HG03460 (cell line): ENCODE measurements around the gene MPRIP.

Source experiments
- ATAC-seq: cut with Tn5 transposase; IDR thresholded peaks from one replicate; pipeline ENCODE4 v1.9.1; 2021; ENCODE audit not compliant: unreplicated experiment

The MPRIP gene

GRCh38 chr17:17106756-17107155, 64.5 kb downstream of the MPRIP start:
- no peak for ATAC-seq

GRCh38 chr17:17107281-17107680, 65.0 kb downstream of the MPRIP start:
- ATAC-seq: no peak

DNA sequence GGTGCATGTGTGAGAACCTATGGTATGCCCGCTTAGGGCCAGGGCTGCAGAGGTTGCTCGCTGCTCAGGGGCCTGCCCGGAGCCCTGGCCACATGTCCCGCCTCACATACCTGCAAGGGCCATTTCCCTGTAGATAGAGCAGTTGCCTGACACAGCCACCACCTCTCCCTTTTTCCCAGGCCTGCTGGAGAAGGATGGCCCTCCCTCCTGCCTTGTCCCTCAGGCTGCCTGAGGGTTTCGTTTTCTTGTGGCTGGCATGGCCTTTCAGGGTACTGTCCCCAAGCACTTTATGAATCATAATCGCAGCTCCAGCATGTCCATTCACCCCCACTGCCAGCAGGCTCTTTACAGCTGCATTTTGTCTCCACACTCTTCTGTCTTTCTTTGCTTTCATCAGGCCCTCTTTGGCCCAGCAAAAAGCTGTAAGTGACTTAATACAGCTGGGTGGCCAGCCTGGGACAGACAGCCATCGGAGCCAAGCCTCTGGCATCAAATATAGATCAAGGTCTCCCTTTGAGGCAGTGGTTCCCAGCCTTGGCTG, 65.7 kb downstream of the MPRIP start:
- no peak for ATAC-seq

GRCh38 chr17:17108451-17109049, 66.3 kb downstream of the MPRIP start:
- ATAC-seq: no peak

DNA sequence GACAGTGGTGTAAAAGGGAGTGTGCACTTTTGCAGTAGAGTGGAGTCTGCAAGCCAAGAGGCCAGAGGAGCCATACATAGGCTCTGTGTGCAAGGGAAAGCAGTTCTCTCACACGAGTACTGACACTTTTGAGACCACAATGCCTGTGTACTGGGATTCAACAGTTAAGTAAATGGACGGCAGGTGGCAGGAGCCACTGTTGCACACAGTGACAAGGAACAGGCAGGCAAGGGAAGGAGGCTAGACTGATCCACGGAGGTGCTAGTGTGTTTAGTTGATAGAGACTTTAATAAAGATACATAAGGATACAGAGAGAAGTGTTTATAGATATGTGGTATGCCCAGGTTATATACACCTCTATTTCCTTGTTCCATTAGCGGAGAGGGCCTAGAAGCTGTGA, 67.0 kb downstream of the MPRIP start:
- ATAC-seq: no peak

- no peak for ATAC-seq
These were observed 67.7 kb downstream of the MPRIP start for GRCh38 chr17:17109907-17110306.

- no peak for ATAC-seq
These were observed 68.3 kb downstream of the MPRIP start for GRCh38 chr17:17110520-17110919.

- ATAC-seq: no peak
These were observed 69.4 kb downstream of the MPRIP start for GRCh38 chr17:17111401-17112393.

DNA sequence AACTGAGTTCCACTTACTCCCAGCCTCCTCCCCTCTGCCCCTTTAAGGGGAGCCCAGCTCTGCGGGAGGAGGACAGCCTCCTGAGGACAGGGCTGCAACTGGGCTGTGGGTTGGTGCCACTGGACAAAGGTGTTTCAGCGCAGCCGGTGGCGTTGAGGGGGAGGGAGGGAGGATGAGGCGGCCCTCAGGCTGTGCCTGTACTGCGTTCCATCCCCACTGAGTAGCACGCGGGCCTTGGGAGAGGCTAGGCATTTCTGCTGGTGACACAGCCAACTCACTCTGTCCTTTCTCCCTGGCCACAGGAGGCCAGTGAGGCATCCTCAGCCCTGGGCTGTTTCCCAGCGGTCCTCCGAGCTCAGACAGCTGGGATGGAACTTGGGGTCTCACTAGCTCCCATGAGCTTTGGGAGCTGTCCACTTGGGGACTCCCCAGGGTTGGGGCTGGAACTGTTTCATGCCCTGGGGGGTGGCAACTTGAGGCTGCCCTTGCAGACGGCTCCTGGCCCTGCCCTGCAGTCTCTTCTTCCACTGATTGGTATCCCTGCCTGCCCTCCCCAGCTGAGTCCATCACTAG, 70.5 kb downstream of the MPRIP start:
- ATAC-seq: no peak

GRCh38 chr17:17114592-17115225, 72.5 kb downstream of the MPRIP start:
- ATAC-seq: no peak

- ATAC-seq: no peak
These were observed 73.4 kb downstream of the MPRIP start for GRCh38 chr17:17115620-17116019.

DNA sequence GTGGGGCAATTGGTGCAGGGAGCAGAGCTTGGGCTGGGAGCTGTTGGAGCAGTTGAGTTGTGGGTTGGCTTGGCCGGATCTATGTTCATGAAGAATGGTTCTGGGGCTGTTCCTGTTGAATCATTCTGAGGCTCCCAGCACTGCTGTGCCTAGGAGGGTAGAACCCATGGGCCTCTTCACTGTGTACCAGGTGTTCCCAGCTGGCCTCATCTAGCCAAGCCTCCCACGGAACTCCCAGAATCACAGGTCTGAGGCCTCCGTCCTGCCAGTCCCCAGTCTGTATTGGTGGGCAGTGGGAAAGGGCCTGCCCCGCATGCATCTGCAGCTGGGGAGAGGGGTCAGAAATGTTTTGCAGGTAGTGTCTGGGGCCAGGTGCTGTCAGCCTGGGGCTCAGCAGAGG, 74.1 kb downstream of the MPRIP start:
- ATAC-seq: no peak

DNA sequence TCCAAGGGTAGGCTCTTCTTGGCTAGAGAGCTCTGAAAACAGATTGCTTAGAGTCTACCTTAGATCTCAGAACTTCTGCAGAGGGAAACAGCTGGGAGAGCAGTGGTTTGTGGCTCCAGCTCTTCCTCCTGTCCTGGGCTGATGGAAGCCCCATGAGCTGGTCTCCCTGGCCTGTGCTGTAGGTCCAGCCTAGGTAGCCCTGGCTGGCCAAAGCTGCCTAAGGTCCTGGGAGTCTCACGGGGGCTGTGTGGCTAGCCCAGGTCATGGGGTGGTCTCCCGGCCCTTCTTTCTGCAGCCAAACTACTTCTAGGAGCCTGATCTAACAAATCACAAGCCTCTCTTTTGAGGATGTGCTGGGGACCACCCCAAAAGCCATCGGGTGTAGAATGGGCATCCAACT, 75.7 kb downstream of the MPRIP start:
- no peak for ATAC-seq

- ATAC-seq: no peak
These were observed 76.1 kb downstream of the MPRIP start for GRCh38 chr17:17118399-17118798.

- ATAC-seq: no peak
These were observed 76.8 kb downstream of the MPRIP start for GRCh38 chr17:17119106-17119505.

DNA sequence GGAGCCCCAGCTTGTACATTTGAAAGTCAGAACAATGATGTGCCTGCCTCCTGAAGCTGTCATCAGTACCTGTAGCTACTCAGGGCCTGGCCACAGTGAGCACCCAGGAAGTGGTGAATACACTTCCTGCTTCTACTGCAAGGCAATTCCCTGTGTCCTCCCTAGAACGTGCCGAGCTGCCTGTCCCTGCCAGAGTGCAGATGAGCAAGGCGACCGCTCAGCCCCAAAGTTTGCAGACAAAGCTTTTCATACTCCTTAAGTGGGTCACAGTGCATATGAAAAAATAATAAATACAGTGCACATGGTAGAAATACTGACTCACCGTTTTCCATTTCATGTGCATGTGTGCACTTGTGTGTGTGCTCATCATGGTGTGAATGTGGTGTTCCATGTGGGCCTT, 77.3 kb downstream of the MPRIP start:
- ATAC-seq: peak; percentile 45

DNA sequence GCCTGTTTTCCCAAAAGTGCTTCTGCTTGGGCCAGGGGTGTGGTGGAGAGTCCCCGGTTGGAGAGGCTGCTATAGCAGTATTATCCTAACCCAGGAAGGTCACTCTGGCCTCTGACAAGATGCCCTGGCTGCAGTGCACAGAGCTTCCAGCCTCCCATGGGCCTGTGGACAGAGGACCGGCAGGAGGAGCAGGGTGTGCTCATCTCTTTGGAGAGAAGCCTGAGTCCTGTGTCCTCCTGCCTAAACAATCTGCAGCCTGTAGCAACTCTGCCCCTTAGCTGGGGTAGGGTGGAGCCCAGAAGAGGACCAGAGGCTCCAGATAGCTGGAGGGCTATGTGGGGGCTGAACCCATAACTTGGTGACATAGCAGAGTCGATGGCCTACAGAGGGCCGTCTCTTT, 78.0 kb downstream of the MPRIP start:
- ATAC-seq: no peak

GRCh38 chr17:17120701-17121100, 78.4 kb downstream of the MPRIP start:
- ATAC-seq: no peak

DNA sequence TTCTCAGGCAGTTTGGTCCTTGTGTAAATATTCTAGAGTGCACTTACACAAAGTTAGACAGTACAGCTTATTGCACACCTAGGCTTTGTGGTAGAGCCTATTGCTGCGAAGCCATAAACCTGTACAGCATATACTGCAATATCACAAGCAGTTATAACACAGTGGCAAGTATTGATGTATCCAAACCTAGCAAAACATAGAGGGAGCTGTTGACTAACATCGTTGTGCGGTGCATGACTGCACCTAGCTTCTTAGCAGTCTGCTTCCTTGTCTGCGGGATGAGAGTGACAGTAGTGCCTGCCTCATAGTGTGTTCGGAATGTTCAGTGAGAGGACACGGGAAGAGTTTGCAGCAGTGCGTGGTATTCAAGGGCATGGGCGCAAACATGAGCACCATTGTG, 78.9 kb downstream of the MPRIP start:
- no peak for ATAC-seq

GRCh38 chr17:17122781-17123483, 80.7 kb downstream of the MPRIP start:
- ATAC-seq: no peak

- ATAC-seq: no peak
These were observed 82.1 kb downstream of the MPRIP start for GRCh38 chr17:17124341-17124740.
